H9 (cell line): Measurements from ENCODE around the gene NCLN. TPM values are rescaled to one million over a fixed set of nuclear protein-coding genes. Genes with fewer than 3 reads are reported as not detected.

ENCODE experiments used
- DNase-seq: peaks from one replicate; pipeline ENCODE4 v3.0.0-alpha.2; 2017
- H2AFZ ChIP-seq: one replicate; pipeline ENCODE4 v1.6.1; 2013; ENCODE audit warnings: mild to moderate bottlenecking, low read length, control low read depth, moderate library complexity
- H2AK5ac ChIP-seq: 2 replicates; pipeline ENCODE4 v1.6.1; 2013; ENCODE audit warnings: low read length, control low read depth, mixed read lengths; ENCODE audit not compliant: insufficient read length
- H2BK120ac ChIP-seq: one replicate; pipeline ENCODE4 v1.6.1; 2013; ENCODE audit warnings: low read depth, mild to moderate bottlenecking, low read length, control low read depth, inconsistent platforms; ENCODE audit not compliant: poor library complexity, severe bottlenecking
- H2BK12ac ChIP-seq: 2 replicates; pipeline ENCODE4 v1.6.1; 2013; ENCODE audit warnings: low read length, control low read depth, mixed read lengths, low read depth; ENCODE audit not compliant: insufficient read length
- H2BK15ac ChIP-seq: 2 replicates; pipeline ENCODE4 v1.6.1; 2013; ENCODE audit warnings: low read depth, low read length, control low read depth
- H2BK20ac ChIP-seq: one replicate; pipeline ENCODE4 v1.6.1; 2013; ENCODE audit warnings: low read depth, mild to moderate bottlenecking, low read length, control low read depth, inconsistent platforms; ENCODE audit not compliant: poor library complexity, severe bottlenecking
- H2BK5ac ChIP-seq: 2 replicates; pipeline ENCODE4 v1.6.1; 2013; ENCODE audit warnings: low read length, control low read depth, mixed read lengths; ENCODE audit not compliant: insufficient read length
- H3K14ac ChIP-seq: 2 replicates; pipeline ENCODE4 v1.6.1; 2013; ENCODE audit warnings: low read length, control low read depth; ENCODE audit not compliant: insufficient read depth
- H3K18ac ChIP-seq: 2 replicates; pipeline ENCODE4 v1.6.1; 2013; ENCODE audit warnings: low read depth, mild to moderate bottlenecking, mixed read lengths, low read length, control low read depth; ENCODE audit not compliant: insufficient read length
- H3K23ac ChIP-seq: 2 replicates; pipeline ENCODE4 v1.6.1; 2013; ENCODE audit warnings: low read length, control low read depth, mixed read lengths, low read depth; ENCODE audit not compliant: insufficient read length
- H3K23me2 ChIP-seq: 2 replicates; pipeline ENCODE4 v1.6.1; 2013; ENCODE audit warnings: low read depth, mild to moderate bottlenecking, mixed read lengths, low read length, control low read depth; ENCODE audit not compliant: insufficient read length, poor library complexity, severe bottlenecking
- H3K27ac ChIP-seq: 2 replicates; pipeline ENCODE4 v1.5.1; 2013; ENCODE audit warnings: low read length, control low read depth, mixed read lengths, low read depth; ENCODE audit not compliant: insufficient read length
- H3K27me3 ChIP-seq: 2 replicates; pipeline ENCODE4 v1.6.1; 2013; ENCODE audit warnings: low read length, control low read depth, inconsistent platforms; ENCODE audit not compliant: insufficient read depth
- H3K4ac ChIP-seq: 2 replicates; pipeline ENCODE4 v1.6.1; 2013; ENCODE audit warnings: low read depth, mild to moderate bottlenecking, control low read depth, inconsistent platforms, low read length, moderate library complexity
- H3K4me1 ChIP-seq: 2 replicates; pipeline ENCODE4 v1.6.1; 2013; ENCODE audit warnings: low read length, control low read depth, inconsistent platforms; ENCODE audit not compliant: insufficient read depth
- H3K4me2 ChIP-seq: 2 replicates; pipeline ENCODE4 v1.6.1; 2013; ENCODE audit warnings: low read length, control low read depth, mixed read lengths; ENCODE audit not compliant: insufficient read length, insufficient read depth
- H3K56ac ChIP-seq: 2 replicates; pipeline ENCODE4 v1.6.1; 2013; ENCODE audit warnings: low read depth, mild to moderate bottlenecking, mixed read lengths, low read length, control low read depth; ENCODE audit not compliant: insufficient read length
- H3K79me1 ChIP-seq: 2 replicates; pipeline ENCODE4 v1.6.1; 2013; ENCODE audit warnings: low read depth, mild to moderate bottlenecking, moderate library complexity, low read length, control low read depth, inconsistent platforms; ENCODE audit not compliant: insufficient read depth, poor library complexity, severe bottlenecking
- H3K79me2 ChIP-seq: 2 replicates; pipeline ENCODE4 v1.6.1; 2013; ENCODE audit warnings: low read length, control low read depth, inconsistent platforms; ENCODE audit not compliant: insufficient read depth
- H3K9ac ChIP-seq: 2 replicates; pipeline ENCODE4 v1.6.1; 2013; ENCODE audit warnings: low read length, control low read depth, mixed read lengths; ENCODE audit not compliant: insufficient read length; ENCODE audit errors: extremely low read depth
- H3K9me3 ChIP-seq: one replicate; pipeline ENCODE4 v1.6.1; 2013; ENCODE audit warnings: low read depth, low read length, inconsistent platforms; ENCODE audit not compliant: control insufficient read depth
- H3T11ph ChIP-seq: one replicate; pipeline ENCODE4 v1.6.1; 2013; ENCODE audit warnings: mild to moderate bottlenecking, low read length, control low read depth, inconsistent platforms
- H4K20me1 ChIP-seq: one replicate; pipeline ENCODE4 v1.6.1; 2013; ENCODE audit not compliant: control insufficient read depth, insufficient read length, insufficient read depth
- H4K5ac ChIP-seq: 2 replicates; pipeline ENCODE4 v1.6.1; 2013; ENCODE audit warnings: low read depth, mild to moderate bottlenecking, mixed read lengths, low read length, control low read depth; ENCODE audit not compliant: insufficient read length
- H4K8ac ChIP-seq: replicated peaks from 2 replicates; pipeline ENCODE4 v1.6.1; 2013; ENCODE audit warnings: low read length, control low read depth, mixed read lengths, low read depth; ENCODE audit not compliant: insufficient read length
- H4K91ac ChIP-seq: 2 replicates; pipeline ENCODE4 v1.6.1; 2013; ENCODE audit warnings: low read depth, mild to moderate bottlenecking, moderate library complexity, mixed read lengths, low read length, control low read depth; ENCODE audit not compliant: insufficient read length
- H3K27ac Mint-ChIP-seq, 3 experiments: 2 replicates in 2 of 3; 3 replicates in 1 of 3; pipeline ENCODE4 v1.8.0; 2020 to 2021; ENCODE audit warnings: mixed read lengths in 3 of 3, mild to moderate bottlenecking in 1 of 3, moderate library complexity in 1 of 3
- H3K27me3 Mint-ChIP-seq: 2 replicates; pipeline ENCODE4 v1.8.0; 2021; ENCODE audit warnings: low read depth, mild to moderate bottlenecking, moderate library complexity, mixed read lengths
- H3K36me3 Mint-ChIP-seq, 3 experiments: 2 replicates in 2 of 3; 3 replicates in 1 of 3; pipeline ENCODE4 v1.8.0; 2020 to 2021; ENCODE audit warnings: low read depth in 3 of 3, mixed read lengths in 3 of 3; ENCODE audit not compliant: insufficient read depth in 1 of 3
- H3K4me1 Mint-ChIP-seq, 2 experiments: 2 replicates each; pipeline ENCODE4 v1.8.0; 2020; ENCODE audit warnings: mixed read lengths in 2 of 2
- H3K4me3 Mint-ChIP-seq, 2 experiments: 2 replicates in 1 of 2; 3 replicates in 1 of 2; pipeline ENCODE4 v1.8.0; 2020 to 2021; ENCODE audit warnings: mild to moderate bottlenecking in 2 of 2, mixed read lengths in 2 of 2, moderate library complexity in 1 of 2
- H3K9me3 Mint-ChIP-seq, 2 experiments: 2 replicates in 1 of 2; 3 replicates in 1 of 2; pipeline ENCODE4 v1.8.0; 2020; ENCODE audit warnings: mild to moderate bottlenecking in 2 of 2, mixed read lengths in 2 of 2, moderate library complexity in 1 of 2
- WGBS: extraction: QIAGEN DNeasy Blood & Tissue Kit; methylation state at CpG from one replicate; pipeline ENCODE4 v1.1.7; 2013; ENCODE audit warnings: missing lambda C conversion rate, low lambda C conversion rate, mixed read lengths; ENCODE audit not compliant: insufficient read length; ENCODE audit errors: extremely low coverage; 5-methylcytosine and 5-hydroxymethylcytosine counted together
- total RNA-seq: library from RNA; stranded (reverse); gene quantifications from 2 replicates; pipeline ENCODE4 v1.2.1, GENCODE V29; 2021
- TF ChIP-seq, protein P1 (sequence below): fragments of 200-600 bp; sonication (generic); conservative IDR thresholded peaks from 3 replicates; pipeline ENCODE4 v1.8.0; 2021; ENCODE audit warnings: antibody characterized with exemption, mild to moderate bottlenecking

NCLN gene
- total RNA-seq, 1 experiment from 2014 or later: 94.8 TPM

DNA sequence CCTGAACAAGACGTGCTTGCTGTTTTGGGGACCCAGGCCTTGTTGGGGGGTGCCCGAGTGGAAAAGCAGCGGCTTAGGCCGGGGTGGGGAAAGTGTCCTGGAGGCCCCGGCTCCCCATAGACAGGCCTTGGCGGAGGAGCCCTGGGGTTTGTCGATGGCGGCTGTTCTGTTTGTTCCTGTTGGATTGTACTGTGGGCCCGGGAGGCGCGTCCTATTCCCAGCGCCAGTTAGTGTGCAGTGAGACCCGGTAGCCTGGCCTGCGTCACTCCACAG, 11.1 kb downstream of the NCLN start:
- Mint-ChIP-seq H3K9me3 (no peaks in the 10 kb centered on the region), H3K27ac (no peak overlapping the region), H3K4me1 (no peaks in the 10 kb centered on the region), H3K4me3 (no peak overlapping the region), H3K27me3 (no peaks in the 10 kb centered on the region), H3K36me3 (peaks cover 5 to 26% (median 24%) of the 10 kb centered on the region in 3 experiments; a peak in 6 of 7 replicates)
- no CpG with 5 or more reads among the region's 14 CpGs for WGBS
- Histone ChIP-seq H4K8ac (no peak overlapping the region), H4K20me1 (no peaks in the 10 kb centered on the region), H3K56ac (no peak overlapping the region), H2AK5ac (no peak overlapping the region), H3K27me3 (no peaks in the 10 kb centered on the region), H4K5ac (no peak overlapping the region), H4K91ac (no peak overlapping the region), H2BK5ac (no peak overlapping the region), H3K23ac (no peak overlapping the region), H2BK12ac (no peak overlapping the region), H3K14ac (no peak overlapping the region), H3K23me2 (no peaks in the 10 kb centered on the region), H2BK120ac (no peak overlapping the region), H3K9ac (no peak overlapping the region), H3K4me2 (no peak overlapping the region), H3K9me3 (no peaks in the 10 kb centered on the region), H2BK20ac (no peak overlapping the region), H3K27ac (no peak overlapping the region), H2AFZ (no peak overlapping the region), H3K18ac (no peak overlapping the region), H3K79me2 (no peaks in the 10 kb centered on the region), H3K4me1 (no peaks in the 10 kb centered on the region), H3K4ac (no peak overlapping the region), H3K79me1 (peaks cover 4% of the 10 kb centered on the region), H2BK15ac (no peak overlapping the region), H3T11ph (no peak overlapping the region)
- DNase-seq: no peak
- TF ChIP-seq, protein P1, sequence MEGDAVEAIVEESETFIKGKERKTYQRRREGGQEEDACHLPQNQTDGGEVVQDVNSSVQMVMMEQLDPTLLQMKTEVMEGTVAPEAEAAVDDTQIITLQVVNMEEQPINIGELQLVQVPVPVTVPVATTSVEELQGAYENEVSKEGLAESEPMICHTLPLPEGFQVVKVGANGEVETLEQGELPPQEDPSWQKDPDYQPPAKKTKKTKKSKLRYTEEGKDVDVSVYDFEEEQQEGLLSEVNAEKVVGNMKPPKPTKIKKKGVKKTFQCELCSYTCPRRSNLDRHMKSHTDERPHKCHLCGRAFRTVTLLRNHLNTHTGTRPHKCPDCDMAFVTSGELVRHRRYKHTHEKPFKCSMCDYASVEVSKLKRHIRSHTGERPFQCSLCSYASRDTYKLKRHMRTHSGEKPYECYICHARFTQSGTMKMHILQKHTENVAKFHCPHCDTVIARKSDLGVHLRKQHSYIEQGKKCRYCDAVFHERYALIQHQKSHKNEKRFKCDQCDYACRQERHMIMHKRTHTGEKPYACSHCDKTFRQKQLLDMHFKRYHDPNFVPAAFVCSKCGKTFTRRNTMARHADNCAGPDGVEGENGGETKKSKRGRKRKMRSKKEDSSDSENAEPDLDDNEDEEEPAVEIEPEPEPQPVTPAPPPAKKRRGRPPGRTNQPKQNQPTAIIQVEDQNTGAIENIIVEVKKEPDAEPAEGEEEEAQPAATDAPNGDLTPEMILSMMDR: no peak
